GM23248 (cell line): Measurements from ENCODE around the gene SGPP1. TPM values are rescaled to one million over a fixed set of nuclear protein-coding genes. Genes with fewer than 3 reads are reported as not detected.
A peak's percentile ranks its signal among the peaks of the same experiment; 100 is the strongest.

Experiments used
- DNase-seq: peaks from one replicate; pipeline ENCODE4 v3.0.0-alpha.2; 2015
- H2AFZ ChIP-seq: fragments of 200-600 bp; sonication (generic); 2 replicates; pipeline ENCODE4 v1.6.1; 2016; ENCODE audit warnings: antibody characterized with exemption
- H3F3A ChIP-seq: fragments of 200-600 bp; sonication (generic); 2 replicates; pipeline ENCODE4 v1.6.1; 2016; ENCODE audit warnings: mild to moderate bottlenecking, antibody characterized with exemption, mixed run types; ENCODE audit not compliant: insufficient read depth
- H3K27ac ChIP-seq: fragments of 200-600 bp; sonication (generic); 2 replicates; pipeline ENCODE4 v1.5.1; 2016; ENCODE audit warnings: mild to moderate bottlenecking
- H3K27me3 ChIP-seq: fragments of 200-600 bp; sonication (generic); replicated peaks from 2 replicates; pipeline ENCODE4 v1.6.1; 2016; ENCODE audit warnings: mild to moderate bottlenecking; ENCODE audit not compliant: insufficient read depth
- H3K36me3 ChIP-seq: fragments of 200-600 bp; sonication (generic); 2 replicates; pipeline ENCODE4 v1.6.1; 2016; ENCODE audit warnings: low read depth, mild to moderate bottlenecking
- H3K4me1 ChIP-seq: fragments of 200-600 bp; sonication (generic); 2 replicates; pipeline ENCODE4 v1.6.1; 2016; ENCODE audit warnings: mild to moderate bottlenecking; ENCODE audit not compliant: insufficient read depth
- H3K4me2 ChIP-seq: fragments of 200-600 bp; sonication (generic); one replicate; pipeline ENCODE4 v1.6.1; 2016; ENCODE audit warnings: mild to moderate bottlenecking; ENCODE audit not compliant: unreplicated experiment
- H3K4me3 ChIP-seq: fragments of 200-600 bp; sonication (generic); 2 replicates; pipeline ENCODE4 v1.5.1; 2016; ENCODE audit warnings: mild to moderate bottlenecking
- H3K79me2 ChIP-seq: fragments of 200-600 bp; sonication (generic); 2 replicates; pipeline ENCODE4 v1.6.1; 2016; ENCODE audit warnings: mild to moderate bottlenecking; ENCODE audit not compliant: insufficient read depth
- H3K9ac ChIP-seq: fragments of 200-600 bp; sonication (generic); 2 replicates; pipeline ENCODE4 v1.6.1; 2016; ENCODE audit warnings: mild to moderate bottlenecking
- H3K9me2 ChIP-seq: fragments of 200-600 bp; sonication (generic); 2 replicates; pipeline ENCODE4 v1.6.1; 2016; ENCODE audit warnings: mixed run types, mild to moderate bottlenecking, moderate library complexity; ENCODE audit not compliant: insufficient read depth
- H3K9me3 ChIP-seq: fragments of 200-600 bp; sonication (generic); one replicate; pipeline ENCODE4 v1.6.1; 2017; ENCODE audit warnings: low read depth
- H4K20me1 ChIP-seq: fragments of 200-600 bp; sonication (generic); 2 replicates; pipeline ENCODE4 v1.6.0; 2016; ENCODE audit not compliant: insufficient read depth
- EZH2 ChIP-seq: fragments of 200-600 bp; sonication (generic); IDR thresholded peaks from 2 replicates; pipeline ENCODE4 v1.6.1; 2018; ENCODE audit warnings: antibody characterized with exemption, mild to moderate bottlenecking; ENCODE audit not compliant: insufficient read depth, poor library complexity, severe bottlenecking
- EZH2phosphoT487 ChIP-seq: fragments of 200-600 bp; sonication (generic); IDR thresholded peaks from 2 replicates; pipeline ENCODE4 v1.6.1; 2018; ENCODE audit warnings: antibody characterized with exemption, moderate library complexity, mild to moderate bottlenecking, low read depth; ENCODE audit not compliant: insufficient read depth
- WGBS, 2 experiments: methylation state at CpG; one replicate each; pipeline ENCODE4 v1.1.6; 2015 to 2017; ENCODE audit warnings: low lambda C conversion rate in 2 of 2, low coverage in 1 of 2; ENCODE audit errors: missing lambda C conversion rate in 2 of 2; 5-methylcytosine and 5-hydroxymethylcytosine counted together
- in situ Hi-C: fragments of 300-500 bp; cut with MboI; formaldehyde crosslinking; loops from 2 replicates; pipeline ENCODE4 v1.15.0; 2020
- polyA plus RNA-seq: library from polyadenylated mRNA; unstranded; fragments of >200 nt; fragmentation: Nextera tagmentation; extraction: Ambion mirVana; gene quantifications from 2 replicates; pipeline ENCODE4 v1.2.1, GENCODE V29; 2016
- total RNA-seq: library from RNA; depleted of rRNA; stranded (reverse); fragments of >200 nt; shearing (Covaris generic); gene quantifications from 2 replicates; pipeline ENCODE4 v1.2.3, GENCODE V29; 2014

Gene SGPP1
- total and polyA plus RNA-seq, 2 experiments from 2014 or later = 19.6 to 44.5 TPM

- no peaks in the 10 kb centered on the region for H4K20me1 ChIP-seq
- no peaks in the 10 kb centered on the region for H3K9me2 ChIP-seq
- no peaks in the 10 kb centered on the region for H3K36me3 ChIP-seq
- peaks cover 3% of the 10 kb centered on the region; the same call in 1 of the 2 replicates for H3K4me1 ChIP-seq
- H3K27ac ChIP-seq = no peak overlapping the region
- no peaks in the 10 kb centered on the region for H3K27me3 ChIP-seq
- in situ Hi-C loops = no loop called here
- no peak for DNase-seq
- H3K4me3 ChIP-seq = no peak overlapping the region
- H3F3A ChIP-seq = no peaks in the 10 kb centered on the region
- no peak overlapping the region for H3K9ac ChIP-seq
- no peak overlapping the region for H3K4me2 ChIP-seq
- H2AFZ ChIP-seq = no peak overlapping the region
- TF ChIP-seq EZH2phosphoT487 (no peak), EZH2 (no peak)
- H3K9me3 ChIP-seq = no peaks in the 10 kb centered on the region
- peaks cover 16% of the 10 kb centered on the region for H3K79me2 ChIP-seq
- WGBS, 2 experiments = 77 to 83% methylated on average over 3 of the region's 3 CpGs
Observed at GRCh38 chr14:63730659-63731058, 2.8 kb upstream of the SGPP1 start.

GRCh38 chr14:63727231-63727735 lies 582 bp downstream of the SGPP1 start:
- no peaks in the 10 kb centered on the region for H3K36me3 ChIP-seq
- H3K4me3 ChIP-seq = peak overlapping the region; percentile 87
- no peaks in the 10 kb centered on the region for H3K9me2 ChIP-seq
- in situ Hi-C loops = no loop called here
- H3K4me2 ChIP-seq = peak overlapping the region; percentile 98
- H3K27me3 ChIP-seq = no peaks in the 10 kb centered on the region
- H3K9me3 ChIP-seq = no peaks in the 10 kb centered on the region
- peak overlapping the region; percentile 37; the same call in 1 of the 2 replicates for H3K27ac ChIP-seq
- peaks cover 8% of the 10 kb centered on the region; the same call in 1 of the 2 replicates for H3K4me1 ChIP-seq
- peak overlapping the region; percentile 89 for H2AFZ ChIP-seq
- no peaks in the 10 kb centered on the region for H4K20me1 ChIP-seq
- 1 to 2% methylated on average over 34 to 45 of the region's 45 CpGs for WGBS, 2 experiments
- peaks cover 49% of the 10 kb centered on the region for H3K79me2 ChIP-seq
- H3F3A ChIP-seq = no peaks in the 10 kb centered on the region
- TF ChIP-seq EZH2 (no peak), EZH2phosphoT487 (no peak)
- DNase-seq = peak; percentile 80
- H3K9ac ChIP-seq = peak overlapping the region; percentile 89

DNA sequence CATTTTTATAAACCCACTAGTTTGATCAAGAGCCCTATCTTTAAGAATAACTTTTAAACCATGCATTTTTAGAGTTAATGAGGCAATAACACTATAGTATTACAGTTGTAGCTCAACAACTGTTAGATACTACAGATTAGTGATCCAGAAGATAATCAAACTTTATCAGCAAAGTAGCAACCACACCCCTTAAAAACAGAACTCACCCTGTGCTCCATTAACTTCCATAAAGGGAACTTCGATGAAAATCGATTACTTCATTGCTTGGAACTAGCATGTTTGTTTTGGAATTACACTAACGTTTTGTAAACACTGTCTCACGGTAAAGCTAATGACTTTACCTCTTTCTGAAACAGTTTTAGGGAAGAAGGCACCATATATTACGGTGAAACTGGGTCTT lies 1.4 kb downstream of the SGPP1 start:
- DNase-seq = peak; percentile 14
- WGBS, 2 experiments = 8 to 14% methylated on average over 5 of the region's 5 CpGs

GRCh38 chr14:63725786-63726460 lies 1.9 kb downstream of the SGPP1 start:
- Histone ChIP-seq H3K4me2 (peak overlapping the region; percentile 98), H2AFZ (peak overlapping the region; percentile 89), H3K4me1 (peaks cover 8% of the 10 kb centered on the region; the same call in 1 of the 2 replicates), H3K36me3 (0 out of 2 replicates have a peak, but pooled peaks cover 5% of the 10 kb centered on the region), H3K9ac (peak overlapping the region; percentile 89), H3K9me2 (no peaks in the 10 kb centered on the region), H3K4me3 (peak overlapping the region; percentile 87), H3F3A (no peaks in the 10 kb centered on the region), H3K9me3 (no peaks in the 10 kb centered on the region), H3K27me3 (no peaks in the 10 kb centered on the region), H4K20me1 (no peaks in the 10 kb centered on the region), H3K79me2 (peaks cover 61% of the 10 kb centered on the region), H3K27ac (no peak overlapping the region)
- 61 to 63% methylated on average over 8 of the region's 8 CpGs for WGBS, 2 experiments
- TF ChIP-seq EZH2phosphoT487 = no peak
- TF ChIP-seq EZH2 = no peak
- DNase-seq = peak; percentile 9
- in situ Hi-C loops = no loop called here

More for the DNA sequence above, 1.4 kb downstream of the SGPP1 start:
- no peak overlapping the region for H3K27ac ChIP-seq
- no peak for TF ChIP-seq EZH2
- TF ChIP-seq EZH2phosphoT487 = no peak
- H3K9me3 ChIP-seq = no peaks in the 10 kb centered on the region
- in situ Hi-C loops = no loop called here
- peak overlapping the region; percentile 87 for H3K4me3 ChIP-seq
- peaks cover 8% of the 10 kb centered on the region; the same call in 1 of the 2 replicates for H3K4me1 ChIP-seq
- H3K4me2 ChIP-seq = peak overlapping the region; percentile 98
- no peaks in the 10 kb centered on the region for H4K20me1 ChIP-seq
- peaks cover 56% of the 10 kb centered on the region for H3K79me2 ChIP-seq
- H3F3A ChIP-seq = no peaks in the 10 kb centered on the region
- H3K9ac ChIP-seq = peak overlapping the region; percentile 89
- H3K36me3 ChIP-seq = 0 out of 2 replicates have a peak, but pooled peaks cover 2% of the 10 kb centered on the region
- no peaks in the 10 kb centered on the region for H3K9me2 ChIP-seq
- H2AFZ ChIP-seq = peak overlapping the region; percentile 89
- H3K27me3 ChIP-seq = no peaks in the 10 kb centered on the region
